Liver (tissue), 9 donors: ENCODE measurements around the gene ALKBH2. TPM values are rescaled to one million over a fixed set of nuclear protein-coding genes. Genes with fewer than 3 reads are reported as not detected.

Source experiments
- DNase-seq: peaks from one replicate; pipeline ENCODE4 v3.0.0-alpha.2; 2017; ENCODE audit warnings: low spot score
- H3K27ac ChIP-seq, 2 donors: one replicate each; pipeline ENCODE4 v1.7.0; 2013; ENCODE audit warnings: inconsistent platforms in 2 of 2, low read length in 2 of 2, control low read depth in 1 of 2, low read depth in 1 of 2, mild to moderate bottlenecking in 1 of 2
- H3K27me3 ChIP-seq, 4 donors: one replicate each; pipeline versions ENCODE4 v1.6.1 to v1.7.0; 2013; ENCODE audit warnings: low read length in 3 of 4, inconsistent platforms in 1 of 4, mild to moderate bottlenecking in 1 of 4, moderate library complexity in 1 of 4; ENCODE audit not compliant: control insufficient read depth in 4 of 4, insufficient read depth in 4 of 4
- H3K36me3 ChIP-seq, 4 donors: one replicate each; pipeline versions ENCODE4 v1.6.1 to v1.7.0; 2013; ENCODE audit warnings: low read length in 3 of 4, mild to moderate bottlenecking in 3 of 4, low read depth in 1 of 4, moderate library complexity in 1 of 4; ENCODE audit not compliant: control insufficient read depth in 4 of 4, insufficient read depth in 3 of 4
- H3K4me1 ChIP-seq, 4 donors: one replicate each; pipeline versions ENCODE4 v1.6.1 to v1.7.0; 2013; ENCODE audit warnings: low read length in 3 of 4, mild to moderate bottlenecking in 3 of 4, moderate library complexity in 1 of 4; ENCODE audit not compliant: control insufficient read depth in 4 of 4, insufficient read depth in 4 of 4
- H3K4me3 ChIP-seq, 3 donors: one replicate each; pipeline versions ENCODE4 v1.6.1 to v1.7.0; 2013; ENCODE audit warnings: low read length in 3 of 3, control low read depth in 1 of 3, low read depth in 1 of 3, mild to moderate bottlenecking in 1 of 3
- H3K9ac ChIP-seq, 2 donors: one replicate each; pipeline ENCODE4 v1.7.0; 2013; ENCODE audit warnings: low read length in 2 of 2, mild to moderate bottlenecking in 2 of 2, moderate library complexity in 2 of 2, control low read depth in 1 of 2, low read depth in 1 of 2
- H3K9me3 ChIP-seq, 4 donors: one replicate each; pipeline versions ENCODE4 v1.6.1 to v1.7.0; 2013; ENCODE audit warnings: low read length in 3 of 4; ENCODE audit not compliant: control insufficient read depth in 4 of 4
- EGR1 ChIP-seq, 2 donors: IDR thresholded peaks; 2 replicates each; pipeline ENCODE4 v1.6.1; 2016 to 2018; ENCODE audit warnings: antibody characterized with exemption in 2 of 2, low read depth in 2 of 2
- FOXA1 ChIP-seq: IDR thresholded peaks from 2 replicates; pipeline ENCODE4 v1.6.1; 2016; ENCODE audit warnings: antibody characterized with exemption
- FOXA2 ChIP-seq: IDR thresholded peaks from 2 replicates; pipeline ENCODE4 v1.6.1; 2016; ENCODE audit warnings: antibody characterized with exemption
- GABPA ChIP-seq, 2 donors: IDR thresholded peaks in 1 of 2; conservative IDR thresholded peaks in 1 of 2; 2 replicates each; pipeline ENCODE4 v1.6.1; 2016; ENCODE audit warnings: antibody characterized with exemption in 2 of 2, mild to moderate bottlenecking in 1 of 2, moderate library complexity in 1 of 2
- HNF4A ChIP-seq, 2 donors: conservative IDR thresholded peaks; 2 replicates each; pipeline ENCODE4 v1.6.1; 2016; ENCODE audit warnings: antibody characterized with exemption in 2 of 2, mild to moderate bottlenecking in 2 of 2
- HNF4G ChIP-seq: IDR thresholded peaks from 2 replicates; pipeline ENCODE4 v1.6.1; 2016; ENCODE audit warnings: antibody characterized with exemption
- JUND ChIP-seq, 2 donors: IDR thresholded peaks; 2 replicates each; pipeline ENCODE4 v1.6.1; 2016; ENCODE audit warnings: antibody characterized with exemption in 2 of 2
- NR2F2 ChIP-seq: IDR thresholded peaks from 2 replicates; pipeline ENCODE4 v1.6.1; 2016; ENCODE audit warnings: antibody characterized with exemption
- RAD21 ChIP-seq, 2 donors: IDR thresholded peaks; 2 replicates each; pipeline ENCODE4 v1.6.1; 2016; ENCODE audit warnings: antibody characterized with exemption in 2 of 2, mild to moderate bottlenecking in 2 of 2
- RXRA ChIP-seq, 2 donors: IDR thresholded peaks; 2 replicates each; pipeline ENCODE4 v1.6.1; 2017 to 2018; ENCODE audit warnings: antibody characterized with exemption in 2 of 2, mild to moderate bottlenecking in 1 of 2
- SP1 ChIP-seq: IDR thresholded peaks from 2 replicates; pipeline ENCODE4 v1.6.1; 2018; ENCODE audit warnings: antibody characterized with exemption, mild to moderate bottlenecking
- TAF1 ChIP-seq: conservative IDR thresholded peaks from 2 replicates; pipeline ENCODE4 v1.6.1; 2016; ENCODE audit warnings: antibody characterized with exemption, mild to moderate bottlenecking
- YY1 ChIP-seq: IDR thresholded peaks from 2 replicates; pipeline ENCODE4 v1.6.1; 2016; ENCODE audit warnings: antibody characterized with exemption, mild to moderate bottlenecking
- WGBS: extraction: QIAGEN DNeasy Blood & Tissue Kit; methylation state at CpG from one replicate; pipeline ENCODE4 v1.1.7; 2013; 5-methylcytosine and 5-hydroxymethylcytosine counted together
- polyA plus RNA-seq, 2 donors: library from polyadenylated mRNA; stranded (reverse) in 1 of 2; unstranded in 1 of 2; fragments of 200-250 nt in 1 of 2; fragments of >200 nt in 1 of 2; fragmentation: Nextera tagmentation in 1 of 2; extraction: Ambion mirVana in 1 of 2; gene quantifications; one replicate each; pipeline versions ENCODE4 v1.2.1 to v1.2.3, GENCODE V29; 2013 to 2015
- total RNA-seq, 2 donors: library from RNA; depleted of rRNA; stranded (reverse); fragments of >200 nt; gene quantifications; one replicate each; pipeline ENCODE4 v1.2.3, GENCODE V29; 2014
- TF ChIP-seq, protein P1 (sequence below): IDR thresholded peaks from 2 replicates; pipeline ENCODE4 v1.6.1; 2016; ENCODE audit warnings: antibody characterized with exemption
- TF ChIP-seq, protein P2 (sequence below): IDR thresholded peaks from 2 replicates; pipeline ENCODE4 v1.6.1; 2016; ENCODE audit warnings: antibody characterized with exemption, mild to moderate bottlenecking
- TF ChIP-seq, protein P3 (sequence below): fragments of 150-350 bp; IDR thresholded peaks from 2 replicates; pipeline ENCODE4 v1.5.1; 2017; ENCODE audit warnings: improper control_type of control experiment, low read depth, low read length; ENCODE audit not compliant: missing input control
- TF ChIP-seq, protein P4 (sequence below): IDR thresholded peaks from 2 replicates; pipeline ENCODE4 v1.6.1; 2016; ENCODE audit warnings: antibody characterized with exemption
- TF ChIP-seq, protein P5 (sequence below): IDR thresholded peaks from 2 replicates; pipeline ENCODE4 v1.6.1; 2016; ENCODE audit warnings: antibody characterized with exemption
- donor health status: healthy.
- donor health status: healthy.
- donor health status: healthy.
- donor health status: healthy.
- donor health status: healthy.

ALKBH2 gene
- total and polyA plus RNA-seq, 4 donors, result 6.8 to 24.7 (median 19.9) TPM

DNA sequence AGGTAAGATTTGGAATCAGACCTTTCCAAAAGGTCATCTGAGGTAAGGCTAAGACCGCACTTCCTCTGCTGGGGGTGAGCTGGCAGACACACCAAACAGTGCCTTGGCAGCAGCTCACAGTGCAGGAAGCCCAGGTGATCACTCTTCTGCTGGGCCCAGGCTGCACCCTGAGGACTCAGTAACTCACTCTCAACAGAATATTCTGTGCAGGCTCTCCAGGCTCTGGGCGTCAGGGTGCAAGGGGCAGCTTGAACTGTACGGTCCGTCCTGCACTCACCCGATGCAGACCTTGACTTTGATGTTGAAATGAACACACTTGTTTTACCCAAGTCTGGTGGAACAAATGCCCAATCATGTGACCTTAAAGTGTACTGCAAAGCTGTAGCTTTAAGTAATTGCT, 6.0 kb downstream of the ALKBH2 start:
- H3K27ac ChIP-seq, result peak overlapping the region; percentile 59 to 68
- peaks cover 8 to 74% (median 65%) of the 10 kb centered on the region in 4 donors for H3K4me1 ChIP-seq
- peak overlapping the region in 1 of 2 donors; percentile 63 for H3K9ac ChIP-seq
- peak; percentile 48 for DNase-seq
- peaks cover 4 to 24% (median 9%) of the 10 kb centered on the region in 4 donors for H3K36me3 ChIP-seq
- 22% methylated on average over 5 of the region's 5 CpGs for WGBS
- TF ChIP-seq TAF1 (peak; percentile 68), GABPA (IDR thresholded peaks at IDR 0.05 in 1 of 2, conservative IDR thresholded peaks at IDR 0.05 in 1 of 2) (peak in 1 of 2 donors; percentile 67), RAD21 (IDR thresholded peaks at IDR 0.05) (peak; percentile 58 to 69), HNF4A (conservative IDR thresholded peaks at IDR 0.05) (peak; percentile 97 to 98), JUND (IDR thresholded peaks at IDR 0.05) (peak; percentile 76 to 82), HNF4G (peak; percentile 83), NR2F2 (peak; percentile 55), FOXA2 (no peak), EGR1 (IDR thresholded peaks at IDR 0.05; ENCODE audit: low read depth in 2 of 2) (peak in 1 of 2 donors; percentile 72), SP1 (peak; percentile 99), FOXA1 (peak; percentile 62), RXRA (IDR thresholded peaks at IDR 0.05) (peak; percentile 97), YY1 (peak; percentile 83)
- TF ChIP-seq, protein P1, sequence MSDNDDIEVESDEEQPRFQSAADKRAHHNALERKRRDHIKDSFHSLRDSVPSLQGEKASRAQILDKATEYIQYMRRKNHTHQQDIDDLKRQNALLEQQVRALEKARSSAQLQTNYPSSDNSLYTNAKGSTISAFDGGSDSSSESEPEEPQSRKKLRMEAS, result peak; percentile 88
- TF ChIP-seq, protein P2, sequence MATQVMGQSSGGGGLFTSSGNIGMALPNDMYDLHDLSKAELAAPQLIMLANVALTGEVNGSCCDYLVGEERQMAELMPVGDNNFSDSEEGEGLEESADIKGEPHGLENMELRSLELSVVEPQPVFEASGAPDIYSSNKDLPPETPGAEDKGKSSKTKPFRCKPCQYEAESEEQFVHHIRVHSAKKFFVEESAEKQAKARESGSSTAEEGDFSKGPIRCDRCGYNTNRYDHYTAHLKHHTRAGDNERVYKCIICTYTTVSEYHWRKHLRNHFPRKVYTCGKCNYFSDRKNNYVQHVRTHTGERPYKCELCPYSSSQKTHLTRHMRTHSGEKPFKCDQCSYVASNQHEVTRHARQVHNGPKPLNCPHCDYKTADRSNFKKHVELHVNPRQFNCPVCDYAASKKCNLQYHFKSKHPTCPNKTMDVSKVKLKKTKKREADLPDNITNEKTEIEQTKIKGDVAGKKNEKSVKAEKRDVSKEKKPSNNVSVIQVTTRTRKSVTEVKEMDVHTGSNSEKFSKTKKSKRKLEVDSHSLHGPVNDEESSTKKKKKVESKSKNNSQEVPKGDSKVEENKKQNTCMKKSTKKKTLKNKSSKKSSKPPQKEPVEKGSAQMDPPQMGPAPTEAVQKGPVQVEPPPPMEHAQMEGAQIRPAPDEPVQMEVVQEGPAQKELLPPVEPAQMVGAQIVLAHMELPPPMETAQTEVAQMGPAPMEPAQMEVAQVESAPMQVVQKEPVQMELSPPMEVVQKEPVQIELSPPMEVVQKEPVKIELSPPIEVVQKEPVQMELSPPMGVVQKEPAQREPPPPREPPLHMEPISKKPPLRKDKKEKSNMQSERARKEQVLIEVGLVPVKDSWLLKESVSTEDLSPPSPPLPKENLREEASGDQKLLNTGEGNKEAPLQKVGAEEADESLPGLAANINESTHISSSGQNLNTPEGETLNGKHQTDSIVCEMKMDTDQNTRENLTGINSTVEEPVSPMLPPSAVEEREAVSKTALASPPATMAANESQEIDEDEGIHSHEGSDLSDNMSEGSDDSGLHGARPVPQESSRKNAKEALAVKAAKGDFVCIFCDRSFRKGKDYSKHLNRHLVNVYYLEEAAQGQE, result peak; percentile 68
- TF ChIP-seq, protein P3, sequence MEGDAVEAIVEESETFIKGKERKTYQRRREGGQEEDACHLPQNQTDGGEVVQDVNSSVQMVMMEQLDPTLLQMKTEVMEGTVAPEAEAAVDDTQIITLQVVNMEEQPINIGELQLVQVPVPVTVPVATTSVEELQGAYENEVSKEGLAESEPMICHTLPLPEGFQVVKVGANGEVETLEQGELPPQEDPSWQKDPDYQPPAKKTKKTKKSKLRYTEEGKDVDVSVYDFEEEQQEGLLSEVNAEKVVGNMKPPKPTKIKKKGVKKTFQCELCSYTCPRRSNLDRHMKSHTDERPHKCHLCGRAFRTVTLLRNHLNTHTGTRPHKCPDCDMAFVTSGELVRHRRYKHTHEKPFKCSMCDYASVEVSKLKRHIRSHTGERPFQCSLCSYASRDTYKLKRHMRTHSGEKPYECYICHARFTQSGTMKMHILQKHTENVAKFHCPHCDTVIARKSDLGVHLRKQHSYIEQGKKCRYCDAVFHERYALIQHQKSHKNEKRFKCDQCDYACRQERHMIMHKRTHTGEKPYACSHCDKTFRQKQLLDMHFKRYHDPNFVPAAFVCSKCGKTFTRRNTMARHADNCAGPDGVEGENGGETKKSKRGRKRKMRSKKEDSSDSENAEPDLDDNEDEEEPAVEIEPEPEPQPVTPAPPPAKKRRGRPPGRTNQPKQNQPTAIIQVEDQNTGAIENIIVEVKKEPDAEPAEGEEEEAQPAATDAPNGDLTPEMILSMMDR, result no peak
- TF ChIP-seq, protein P4, sequence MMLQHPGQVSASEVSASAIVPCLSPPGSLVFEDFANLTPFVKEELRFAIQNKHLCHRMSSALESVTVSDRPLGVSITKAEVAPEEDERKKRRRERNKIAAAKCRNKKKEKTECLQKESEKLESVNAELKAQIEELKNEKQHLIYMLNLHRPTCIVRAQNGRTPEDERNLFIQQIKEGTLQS, result peak; percentile 27
- TF ChIP-seq, protein P5, sequence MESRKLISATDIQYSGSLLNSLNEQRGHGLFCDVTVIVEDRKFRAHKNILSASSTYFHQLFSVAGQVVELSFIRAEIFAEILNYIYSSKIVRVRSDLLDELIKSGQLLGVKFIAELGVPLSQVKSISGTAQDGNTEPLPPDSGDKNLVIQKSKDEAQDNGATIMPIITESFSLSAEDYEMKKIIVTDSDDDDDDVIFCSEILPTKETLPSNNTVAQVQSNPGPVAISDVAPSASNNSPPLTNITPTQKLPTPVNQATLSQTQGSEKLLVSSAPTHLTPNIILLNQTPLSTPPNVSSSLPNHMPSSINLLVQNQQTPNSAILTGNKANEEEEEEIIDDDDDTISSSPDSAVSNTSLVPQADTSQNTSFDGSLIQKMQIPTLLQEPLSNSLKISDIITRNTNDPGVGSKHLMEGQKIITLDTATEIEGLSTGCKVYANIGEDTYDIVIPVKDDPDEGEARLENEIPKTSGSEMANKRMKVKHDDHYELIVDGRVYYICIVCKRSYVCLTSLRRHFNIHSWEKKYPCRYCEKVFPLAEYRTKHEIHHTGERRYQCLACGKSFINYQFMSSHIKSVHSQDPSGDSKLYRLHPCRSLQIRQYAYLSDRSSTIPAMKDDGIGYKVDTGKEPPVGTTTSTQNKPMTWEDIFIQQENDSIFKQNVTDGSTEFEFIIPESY, result peak; percentile 69
- H3K4me3 ChIP-seq, result no peak overlapping the region
- no peaks in the 10 kb centered on the region for H3K9me3 ChIP-seq
- H3K27me3 ChIP-seq, result no peaks in the 10 kb centered on the region
